ENCODE data around the gene CHD8.
A peak's percentile ranks its signal among the peaks of the same experiment; 100 is the strongest.

Gene CHD8

DNA sequence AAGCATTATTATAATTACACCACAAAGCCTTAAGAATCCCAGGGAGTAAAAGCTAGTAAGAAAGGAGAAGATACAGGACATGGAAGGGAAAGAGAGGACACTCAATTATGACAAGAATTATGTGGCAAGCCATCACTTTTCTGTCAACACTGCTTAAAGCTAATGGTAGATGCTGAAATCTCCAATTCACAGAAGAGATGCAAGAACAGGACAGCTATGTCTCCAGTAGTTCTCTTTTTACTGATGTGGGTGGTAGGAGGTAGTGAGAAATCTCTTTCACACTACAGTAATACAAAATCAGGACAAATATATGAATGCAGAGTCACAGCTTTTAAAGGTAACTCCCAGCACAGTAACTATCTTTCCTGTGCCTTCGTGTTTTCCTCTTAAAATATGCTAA is 29.2 kb downstream of the CHD8 start:
- peaks cover 91% of the 10 kb centered on the region for H3K36me3 ChIP-seq (ENCODE audit: insufficient read depth, low read length)

GRCh38 chr14:21419528-21419927 is 36.4 kb downstream of the CHD8 start:
- H3K9me3 ChIP-seq (replicated peaks; ENCODE audit: low read length): no peaks in the 10 kb centered on the region
- H3K27me3 ChIP-seq (ENCODE audit: control insufficient read depth, insufficient read depth, low read length): no peaks in the 10 kb centered on the region
- no peaks in the 10 kb centered on the region for H3K4me1 ChIP-seq (ENCODE audit: control insufficient read depth, insufficient read depth, low read length)
- H3K9ac ChIP-seq (ENCODE audit: low read depth, low read length): no peak overlapping the region
- H3K4me3 ChIP-seq (ENCODE audit: low read length): no peak overlapping the region
- H3K4me2 ChIP-seq (ENCODE audit: low read length): no peak overlapping the region
- peaks cover 61% of the 10 kb centered on the region for H3K36me3 ChIP-seq (ENCODE audit: insufficient read depth, low read length)

More for the DNA sequence above, 29.2 kb downstream of the CHD8 start:
- Histone ChIP-seq H3K9ac (ENCODE audit: low read depth, low read length) (no peak overlapping the region), H3K27me3 (ENCODE audit: control insufficient read depth, insufficient read depth, low read length) (no peaks in the 10 kb centered on the region), H3K9me3 (replicated peaks; ENCODE audit: low read length) (no peaks in the 10 kb centered on the region), H3K4me3 (ENCODE audit: low read length) (no peak overlapping the region), H3K4me1 (ENCODE audit: control insufficient read depth, insufficient read depth, low read length) (no peaks in the 10 kb centered on the region), H3K4me2 (ENCODE audit: low read length) (no peak overlapping the region)

GRCh38 chr14:21415329-21415728 is 40.6 kb downstream of the CHD8 start:
- H3K9ac ChIP-seq (ENCODE audit: low read depth, low read length): no peak overlapping the region
- H3K4me3 ChIP-seq (ENCODE audit: low read length): no peak overlapping the region
- no peaks in the 10 kb centered on the region for H3K4me1 ChIP-seq (ENCODE audit: control insufficient read depth, insufficient read depth, low read length)
- no peak overlapping the region for H3K4me2 ChIP-seq (ENCODE audit: low read length)
- H3K27me3 ChIP-seq (ENCODE audit: control insufficient read depth, insufficient read depth, low read length): no peaks in the 10 kb centered on the region
- peaks cover 63% of the 10 kb centered on the region for H3K36me3 ChIP-seq (ENCODE audit: insufficient read depth, low read length)
- no peaks in the 10 kb centered on the region for H3K9me3 ChIP-seq (replicated peaks; ENCODE audit: low read length)

DNA sequence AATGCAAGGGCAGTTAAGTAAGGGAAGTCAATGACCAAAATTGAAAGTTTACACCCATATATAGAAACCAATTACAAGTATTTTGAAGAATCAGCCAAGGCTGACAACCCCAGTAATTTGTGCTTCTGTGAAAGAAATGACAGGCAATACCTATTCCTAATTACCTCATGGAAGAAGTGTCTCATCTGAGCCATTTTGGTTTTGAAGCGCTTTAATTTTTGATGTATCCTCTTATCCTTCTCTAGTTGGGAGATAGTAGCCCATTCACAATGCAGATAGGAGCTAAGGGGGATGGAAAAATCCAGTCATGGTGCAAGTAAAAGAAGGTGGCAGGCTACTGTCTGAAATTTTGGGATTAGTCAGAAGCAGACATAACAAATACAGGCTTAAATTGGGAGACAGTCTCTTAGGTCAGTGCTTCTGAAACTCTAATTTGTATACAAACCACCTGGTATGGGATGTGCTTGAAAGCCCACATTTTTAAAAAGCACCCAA is 41.7 kb downstream of the CHD8 start:
- peaks cover 65% of the 10 kb centered on the region for H3K36me3 ChIP-seq (ENCODE audit: insufficient read depth, low read length)

DNA sequence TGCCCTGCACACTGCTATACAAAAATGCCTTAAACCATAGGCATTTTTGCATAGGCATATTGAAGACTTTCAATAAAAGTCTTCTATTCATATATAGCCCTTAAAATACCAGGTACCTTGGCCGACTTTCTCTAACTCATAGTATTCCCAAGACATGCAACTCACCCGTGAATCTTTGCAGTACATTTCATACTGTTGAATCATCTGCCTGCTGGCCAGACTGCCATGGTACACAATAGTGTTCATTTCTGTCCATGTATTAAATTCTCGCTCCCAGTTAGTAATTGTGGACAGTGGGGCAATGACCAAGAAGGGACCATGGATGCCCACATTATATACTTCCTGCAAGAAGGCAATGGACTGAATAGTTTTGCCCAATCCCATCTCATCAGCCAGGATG is 47.8 kb downstream of the CHD8 start:
- no peaks in the 10 kb centered on the region for H3K27me3 ChIP-seq (ENCODE audit: control insufficient read depth, insufficient read depth, low read length)
- no peaks in the 10 kb centered on the region for H3K9me3 ChIP-seq (replicated peaks; ENCODE audit: low read length)
- peaks cover 12% of the 10 kb centered on the region for H3K4me1 ChIP-seq (ENCODE audit: control insufficient read depth, insufficient read depth, low read length)
- peaks cover 88% of the 10 kb centered on the region for H3K36me3 ChIP-seq (ENCODE audit: insufficient read depth, low read length)
- no peak overlapping the region for H3K4me2 ChIP-seq (ENCODE audit: low read length)
- H3K4me3 ChIP-seq (ENCODE audit: low read length): no peak overlapping the region
- no peak overlapping the region for H3K9ac ChIP-seq (ENCODE audit: low read depth, low read length)

More for the DNA sequence above, 41.7 kb downstream of the CHD8 start:
- no peaks in the 10 kb centered on the region for H3K9me3 ChIP-seq (replicated peaks; ENCODE audit: low read length)
- H3K4me2 ChIP-seq (ENCODE audit: low read length): no peak overlapping the region
- H3K27me3 ChIP-seq (ENCODE audit: control insufficient read depth, insufficient read depth, low read length): no peaks in the 10 kb centered on the region
- H3K9ac ChIP-seq (ENCODE audit: low read depth, low read length): no peak overlapping the region
- H3K4me3 ChIP-seq (ENCODE audit: low read length): no peak overlapping the region
- no peaks in the 10 kb centered on the region for H3K4me1 ChIP-seq (ENCODE audit: control insufficient read depth, insufficient read depth, low read length)

DNA sequence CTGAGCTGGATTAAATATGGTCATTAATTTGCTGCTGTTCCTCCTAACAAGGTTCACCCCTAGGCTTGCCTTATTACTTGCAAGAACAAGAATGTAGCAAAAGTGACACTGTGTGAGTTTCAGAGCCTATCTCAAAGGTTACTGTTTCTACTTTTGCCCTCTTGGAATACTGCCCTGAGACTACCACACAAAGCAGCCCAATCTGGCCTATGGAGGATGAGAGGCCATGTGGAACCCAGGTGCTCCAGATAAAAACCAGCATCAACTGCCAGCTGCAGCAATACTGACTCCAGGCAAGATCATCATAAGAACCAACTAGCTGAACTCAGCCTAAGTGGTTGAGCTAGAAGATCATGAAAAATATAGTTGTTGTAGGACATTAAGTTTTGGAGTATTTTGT is 49.7 kb downstream of the CHD8 start:
- peaks cover 12% of the 10 kb centered on the region for H3K4me1 ChIP-seq (ENCODE audit: control insufficient read depth, insufficient read depth, low read length)
- peaks cover 91% of the 10 kb centered on the region for H3K36me3 ChIP-seq (ENCODE audit: insufficient read depth, low read length)
- H3K4me3 ChIP-seq (ENCODE audit: low read length): no peak overlapping the region
- H3K9me3 ChIP-seq (replicated peaks; ENCODE audit: low read length): no peaks in the 10 kb centered on the region
- H3K27me3 ChIP-seq (ENCODE audit: control insufficient read depth, insufficient read depth, low read length): no peaks in the 10 kb centered on the region
- H3K9ac ChIP-seq (ENCODE audit: low read depth, low read length): no peak overlapping the region
- H3K4me2 ChIP-seq (ENCODE audit: low read length): no peak overlapping the region

GRCh38 chr14:21405097-21405496 is 50.8 kb downstream of the CHD8 start:
- Histone ChIP-seq H3K4me3 (ENCODE audit: low read length) (no peak overlapping the region), H3K9ac (ENCODE audit: low read depth, low read length) (no peak overlapping the region), H3K9me3 (replicated peaks; ENCODE audit: low read length) (no peaks in the 10 kb centered on the region), H3K27me3 (ENCODE audit: control insufficient read depth, insufficient read depth, low read length) (no peaks in the 10 kb centered on the region), H3K4me1 (ENCODE audit: control insufficient read depth, insufficient read depth, low read length) (peaks cover 12% of the 10 kb centered on the region), H3K4me2 (ENCODE audit: low read length) (no peak overlapping the region), H3K36me3 (ENCODE audit: insufficient read depth, low read length) (peaks cover 91% of the 10 kb centered on the region)

DNA sequence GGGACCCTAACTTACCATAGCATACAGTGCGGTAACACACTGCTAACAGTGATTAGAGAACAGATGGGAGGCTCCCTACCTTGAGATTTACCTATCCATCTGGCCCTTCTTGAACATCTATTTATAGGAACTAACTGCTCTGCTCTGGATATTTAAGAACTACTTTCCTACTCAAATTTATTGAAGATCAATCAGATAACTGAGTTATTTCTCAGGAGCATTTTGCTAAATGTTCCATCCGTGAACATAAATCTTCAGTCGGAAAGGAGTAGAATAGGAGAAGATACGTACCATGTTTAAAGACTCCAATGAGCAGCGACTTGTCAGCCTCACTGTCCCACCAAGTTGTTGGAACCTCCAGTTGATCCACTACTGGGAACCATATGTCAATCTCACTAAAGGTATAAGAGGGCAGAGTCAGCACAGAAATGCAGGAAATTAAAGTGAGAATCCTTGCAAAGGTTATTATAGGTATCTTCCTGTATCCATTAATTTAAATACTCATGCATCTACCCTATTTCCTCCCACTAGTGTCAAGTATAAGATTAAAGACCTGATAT is 56.5 kb downstream of the CHD8 start:
- Histone ChIP-seq H3K27me3 (ENCODE audit: control insufficient read depth, insufficient read depth, low read length) (no peaks in the 10 kb centered on the region), H3K9ac (ENCODE audit: low read depth, low read length) (no peak overlapping the region), H3K9me3 (replicated peaks; ENCODE audit: low read length) (no peaks in the 10 kb centered on the region), H3K36me3 (ENCODE audit: insufficient read depth, low read length) (peaks cover 85% of the 10 kb centered on the region), H3K4me2 (ENCODE audit: low read length) (no peak overlapping the region), H3K4me3 (ENCODE audit: low read length) (no peak overlapping the region), H3K4me1 (ENCODE audit: control insufficient read depth, insufficient read depth, low read length) (no peaks in the 10 kb centered on the region)

DNA sequence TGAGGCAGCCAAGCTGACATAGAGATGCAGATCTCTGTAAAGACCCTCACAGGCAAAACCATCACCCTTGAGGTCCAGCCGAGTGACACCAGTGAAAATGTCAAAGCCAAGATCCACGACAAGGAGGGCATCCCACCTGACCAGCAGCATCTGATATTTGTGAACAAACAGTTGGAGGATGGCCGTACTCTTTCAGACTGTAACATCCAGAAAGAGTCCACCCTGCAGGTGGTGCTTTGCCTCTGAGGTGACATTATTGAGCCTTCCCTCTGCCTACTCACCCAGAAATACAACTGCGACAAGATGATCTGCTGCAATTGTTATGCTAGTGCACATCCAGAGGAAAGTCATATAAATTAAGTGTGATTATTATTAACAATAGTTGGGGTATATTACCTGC is 57.0 kb downstream of the CHD8 start:
- Histone ChIP-seq H3K4me2 (ENCODE audit: low read length) (no peak overlapping the region), H3K36me3 (ENCODE audit: insufficient read depth, low read length) (peaks cover 88% of the 10 kb centered on the region), H3K9me3 (replicated peaks; ENCODE audit: low read length) (no peaks in the 10 kb centered on the region), H3K4me1 (ENCODE audit: control insufficient read depth, insufficient read depth, low read length) (no peaks in the 10 kb centered on the region), H3K4me3 (ENCODE audit: low read length) (no peak overlapping the region), H3K9ac (ENCODE audit: low read depth, low read length) (no peak overlapping the region), H3K27me3 (ENCODE audit: control insufficient read depth, insufficient read depth, low read length) (no peaks in the 10 kb centered on the region)

DNA sequence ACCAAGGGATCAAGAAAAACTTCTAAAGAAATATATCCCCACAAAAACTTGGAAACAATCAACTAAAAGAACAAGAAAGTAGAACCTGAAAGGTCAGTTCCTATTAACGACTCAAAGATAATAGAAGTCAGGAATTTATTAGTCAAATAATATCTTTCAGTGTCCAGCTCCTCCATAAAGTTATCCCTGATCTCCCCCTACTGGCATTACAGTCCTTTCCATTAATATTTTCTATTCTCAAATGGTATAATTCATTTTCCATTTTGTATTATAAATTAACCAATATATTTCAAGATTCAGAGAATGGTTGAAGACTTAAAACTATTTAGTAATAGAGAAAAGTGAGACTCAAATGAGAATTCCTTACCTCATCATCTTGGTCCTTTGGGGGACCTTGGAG is 60.5 kb downstream of the CHD8 start:
- no peak overlapping the region for H3K9ac ChIP-seq (ENCODE audit: low read depth, low read length)
- peaks cover 90% of the 10 kb centered on the region for H3K36me3 ChIP-seq (ENCODE audit: insufficient read depth, low read length)
- H3K9me3 ChIP-seq (replicated peaks; ENCODE audit: low read length): no peaks in the 10 kb centered on the region
- no peak overlapping the region for H3K4me3 ChIP-seq (ENCODE audit: low read length)
- H3K4me1 ChIP-seq (ENCODE audit: control insufficient read depth, insufficient read depth, low read length): no peaks in the 10 kb centered on the region
- no peak overlapping the region for H3K4me2 ChIP-seq (ENCODE audit: low read length)
- H3K27me3 ChIP-seq (ENCODE audit: control insufficient read depth, insufficient read depth, low read length): no peaks in the 10 kb centered on the region

DNA sequence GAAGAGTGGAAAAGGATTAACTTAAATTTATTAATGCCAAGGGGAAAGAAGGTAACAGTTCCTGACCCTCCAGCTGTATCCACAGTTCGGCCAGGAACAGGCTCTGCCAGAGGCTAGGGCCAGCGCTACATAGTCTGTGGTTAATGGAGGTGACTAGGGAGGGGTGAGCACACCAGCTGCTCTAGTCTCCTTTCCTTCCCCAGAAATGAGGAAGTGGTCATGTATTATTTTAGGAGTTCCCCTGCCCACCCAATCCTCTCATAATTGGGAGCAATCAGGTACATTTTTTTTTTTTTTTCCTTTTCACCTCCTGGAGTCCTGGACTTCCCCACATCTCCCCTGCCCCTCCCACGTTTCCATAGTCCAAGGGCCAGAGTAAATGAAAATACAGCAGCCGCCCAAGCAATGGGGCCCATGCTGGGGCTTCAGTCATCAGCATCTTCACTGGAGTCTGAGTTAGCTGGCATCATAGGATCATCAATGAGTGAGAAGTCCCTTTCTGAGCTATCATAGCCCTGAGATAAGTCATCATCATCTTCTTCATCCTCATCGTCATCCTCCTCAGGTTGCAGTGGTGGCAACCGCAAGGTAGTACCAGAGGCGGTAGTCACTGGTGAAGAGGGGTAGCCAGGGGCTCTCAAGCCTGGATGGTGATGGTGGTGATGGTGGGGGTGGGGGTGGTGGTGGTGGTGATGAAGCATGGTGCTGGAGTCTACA is 70.6 kb downstream of the CHD8 start:
- H3K4me3 ChIP-seq (ENCODE audit: low read length): no peak overlapping the region
- no peaks in the 10 kb centered on the region for H3K9me3 ChIP-seq (replicated peaks; ENCODE audit: low read length)
- H3K36me3 ChIP-seq (ENCODE audit: insufficient read depth, low read length): peaks cover 32% of the 10 kb centered on the region
- H3K9ac ChIP-seq (ENCODE audit: low read depth, low read length): peak overlapping the region; percentile 97
- no peaks in the 10 kb centered on the region for H3K27me3 ChIP-seq (ENCODE audit: control insufficient read depth, insufficient read depth, low read length)
- H3K4me2 ChIP-seq (ENCODE audit: low read length): peak overlapping the region; percentile 84
- H3K4me1 ChIP-seq (ENCODE audit: control insufficient read depth, insufficient read depth, low read length): peaks cover 21% of the 10 kb centered on the region

DNA sequence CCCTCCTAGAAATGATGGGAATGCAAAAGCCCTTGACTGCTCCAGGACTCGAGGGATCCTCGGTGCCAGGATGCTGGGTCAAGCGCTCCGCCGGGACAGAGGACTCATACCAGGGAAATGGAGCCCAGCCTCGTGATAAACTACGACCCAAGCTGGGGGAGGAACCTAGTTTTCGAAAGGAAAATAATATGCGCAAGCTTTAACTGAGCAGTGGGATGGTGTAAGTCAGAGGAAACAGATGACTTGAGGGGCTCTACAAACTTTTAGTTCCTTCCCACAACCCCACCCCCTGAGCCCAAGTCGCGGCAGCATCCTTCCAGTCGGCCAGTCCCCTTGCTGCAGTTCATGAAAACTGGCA is 71.5 kb downstream of the CHD8 start:
- Histone ChIP-seq H3K9me3 (replicated peaks; ENCODE audit: low read length) (no peaks in the 10 kb centered on the region), H3K36me3 (ENCODE audit: insufficient read depth, low read length) (peaks cover 26% of the 10 kb centered on the region), H3K4me1 (ENCODE audit: control insufficient read depth, insufficient read depth, low read length) (peaks cover 21% of the 10 kb centered on the region), H3K4me2 (ENCODE audit: low read length) (peak overlapping the region; percentile 84), H3K4me3 (ENCODE audit: low read length) (peak overlapping the region; percentile 82), H3K27me3 (ENCODE audit: control insufficient read depth, insufficient read depth, low read length) (no peaks in the 10 kb centered on the region), H3K9ac (ENCODE audit: low read depth, low read length) (peak overlapping the region; percentile 97)
